Measurements from ENCODE around the gene TCAP.
"Not testable (repeated sequence)": the region's sequence is repeated elsewhere in the genome, so short reads cannot be mapped to it uniquely, and the experiment has no call there.

Gene TCAP

DNA sequence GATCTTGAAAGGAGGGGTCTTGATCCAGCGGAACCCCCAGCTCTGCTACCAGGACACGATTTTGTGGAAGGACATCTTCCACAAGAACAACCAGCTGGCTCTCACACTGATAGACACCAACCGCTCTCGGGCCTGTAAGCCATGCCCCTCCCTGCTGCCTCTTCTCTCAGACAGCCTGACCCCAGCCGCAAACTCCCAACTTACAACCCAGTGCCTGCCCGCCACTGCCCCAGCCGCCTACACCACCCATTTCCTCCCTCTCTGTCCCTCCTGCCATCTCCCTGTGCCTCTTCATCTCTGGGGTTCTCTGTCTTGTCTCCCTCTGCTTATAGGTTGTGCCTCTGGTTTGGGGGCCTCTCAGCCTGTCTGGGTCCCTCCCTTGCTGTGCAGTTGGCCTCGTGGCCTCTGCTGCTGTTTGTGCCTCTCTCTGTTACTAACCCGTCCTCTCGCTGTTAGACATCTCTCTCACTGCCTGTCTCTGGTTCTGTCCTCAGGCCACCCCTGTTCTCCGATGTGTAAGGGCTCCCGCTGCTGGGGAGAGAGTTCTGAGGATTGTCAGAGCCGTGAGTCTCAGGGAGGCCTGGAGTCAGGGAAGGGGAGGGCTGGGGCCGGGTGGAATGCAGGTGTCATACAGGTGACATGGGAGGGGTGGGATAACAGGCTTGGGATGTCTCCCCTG lies 44.3 kb downstream of the TCAP start:
- no peak for ATAC-seq
- no peak overlapping the region for H3K4me3 Mint-ChIP-seq
- no peaks in the 10 kb centered on the region for H3K36me3 Mint-ChIP-seq
- H3K27ac Mint-ChIP-seq: peak overlapping the region; percentile 6
- H3K4me1 Mint-ChIP-seq: peaks cover 25% of the 10 kb centered on the region
- H3K27me3 Mint-ChIP-seq: no peaks in the 10 kb centered on the region
- no peaks in the 10 kb centered on the region for H3K9me3 Mint-ChIP-seq

DNA sequence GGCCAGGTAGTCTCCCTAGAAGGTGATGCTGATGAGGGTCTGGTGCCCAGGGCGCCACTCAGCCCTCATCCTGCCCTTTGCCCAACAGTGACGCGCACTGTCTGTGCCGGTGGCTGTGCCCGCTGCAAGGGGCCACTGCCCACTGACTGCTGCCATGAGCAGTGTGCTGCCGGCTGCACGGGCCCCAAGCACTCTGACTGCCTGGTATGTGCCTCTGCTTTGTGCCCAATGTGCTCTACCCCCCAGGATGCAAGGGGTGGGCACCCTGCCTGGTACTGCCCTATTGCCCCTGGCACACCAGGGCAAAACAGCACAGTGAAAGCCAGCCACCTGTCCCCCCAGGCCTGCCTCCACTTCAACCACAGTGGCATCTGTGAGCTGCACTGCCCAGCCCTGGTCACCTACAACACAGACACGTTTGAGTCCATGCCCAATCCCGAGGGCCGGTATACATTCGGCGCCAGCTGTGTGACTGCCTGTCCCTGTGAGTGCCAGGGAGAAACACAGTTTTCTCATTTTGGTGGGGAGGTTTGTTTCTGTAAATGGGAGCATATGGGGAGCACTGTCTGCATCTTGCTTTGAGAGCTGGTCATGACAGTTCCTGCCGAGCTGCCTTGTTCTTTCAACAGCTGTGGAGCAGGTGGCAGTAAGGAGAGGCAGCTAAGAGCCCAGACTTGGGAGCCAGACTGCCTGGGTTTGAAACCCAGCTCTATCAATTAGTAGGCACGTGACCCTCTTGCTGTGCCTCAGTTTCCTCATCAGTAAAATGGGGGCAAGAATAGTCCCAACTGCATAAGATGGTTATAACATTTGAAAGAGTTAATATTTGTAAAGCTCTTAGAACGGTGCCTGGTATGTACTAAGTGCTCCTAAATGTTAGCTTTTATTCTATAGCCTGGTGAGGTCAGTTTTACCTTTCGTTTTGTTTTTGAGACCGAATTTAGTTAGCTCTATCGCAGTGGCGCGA lies 45.1 kb downstream of the TCAP start:
- Mint-ChIP-seq H3K4me1 (peaks cover 21% of the 10 kb centered on the region), H3K4me3 (no peak overlapping the region), H3K9me3 (no peaks in the 10 kb centered on the region), H3K27me3 (no peaks in the 10 kb centered on the region), H3K27ac (peak overlapping the region; percentile 6), H3K36me3 (no peaks in the 10 kb centered on the region)
- ATAC-seq: no peak

DNA sequence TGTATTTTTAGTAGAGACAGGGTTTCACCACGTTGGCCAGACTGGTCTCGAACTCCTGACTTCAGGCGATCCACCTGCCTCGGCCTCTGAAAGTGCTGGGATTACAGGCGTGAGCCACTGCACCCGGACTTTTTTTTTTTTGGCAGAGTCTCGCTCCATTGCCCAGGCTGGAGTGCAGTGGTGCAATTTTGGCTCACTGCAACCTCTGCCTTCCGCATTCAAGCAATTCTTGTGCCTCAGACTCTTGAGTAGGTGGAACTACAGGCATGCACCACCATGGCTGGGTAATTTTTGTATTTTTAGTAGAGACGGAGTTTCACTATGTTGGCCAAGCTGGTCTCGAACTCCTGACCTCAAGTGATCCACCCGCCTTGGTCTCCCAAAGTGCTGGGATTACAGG lies 45.9 kb downstream of the TCAP start:
- not testable (repeated sequence) for H3K27ac Mint-ChIP-seq, ATAC-seq, H3K27me3 Mint-ChIP-seq, H3K36me3 Mint-ChIP-seq, H3K4me3 Mint-ChIP-seq, H3K9me3 Mint-ChIP-seq
- H3K4me1 Mint-ChIP-seq: peaks cover 21% of the 10 kb centered on the region

DNA sequence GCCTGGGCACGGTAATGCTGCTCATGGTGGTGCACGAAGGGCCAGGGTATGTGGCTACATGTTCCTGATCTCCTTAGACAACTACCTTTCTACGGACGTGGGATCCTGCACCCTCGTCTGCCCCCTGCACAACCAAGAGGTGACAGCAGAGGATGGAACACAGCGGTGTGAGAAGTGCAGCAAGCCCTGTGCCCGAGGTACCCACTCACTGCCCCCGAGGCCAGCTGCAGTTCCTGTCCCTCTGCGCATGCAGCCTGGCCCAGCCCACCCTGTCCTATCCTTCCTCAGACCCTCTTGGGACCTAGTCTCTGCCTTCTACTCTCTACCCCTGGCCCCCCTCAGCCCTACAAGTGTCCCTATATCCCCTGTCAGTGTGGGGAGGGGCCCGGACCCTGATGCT lies 46.7 kb downstream of the TCAP start:
- Mint-ChIP-seq H3K27ac (no peak overlapping the region), H3K36me3 (no peaks in the 10 kb centered on the region), H3K4me1 (peaks cover 17% of the 10 kb centered on the region), H3K4me3 (no peak overlapping the region), H3K9me3 (no peaks in the 10 kb centered on the region), H3K27me3 (no peaks in the 10 kb centered on the region)
- no peak for ATAC-seq

DNA sequence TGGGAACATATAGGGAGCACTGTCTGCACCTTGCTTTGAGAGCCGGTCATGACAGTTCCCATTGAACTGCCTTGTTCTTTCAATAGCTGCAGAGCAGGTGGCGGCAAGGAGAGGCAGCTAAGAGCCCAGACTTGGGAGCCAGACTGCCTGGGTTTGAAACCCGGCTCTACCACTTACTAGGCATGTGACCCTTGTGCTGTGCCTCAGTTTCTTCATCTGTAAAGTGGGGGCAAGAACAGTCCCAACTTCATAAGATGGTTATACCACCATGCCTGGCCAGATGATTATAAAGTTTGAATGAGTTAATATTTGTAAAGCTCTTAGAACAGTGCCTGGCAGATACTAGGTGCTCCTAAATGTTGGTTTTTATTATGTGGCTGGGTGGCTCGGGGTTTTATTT lies 49.1 kb downstream of the TCAP start:
- Mint-ChIP-seq H3K4me1 (peaks cover 6% of the 10 kb centered on the region), H3K9me3 (no peaks in the 10 kb centered on the region), H3K4me3 (no peak overlapping the region), H3K36me3 (no peaks in the 10 kb centered on the region), H3K27ac (no peak overlapping the region), H3K27me3 (no peaks in the 10 kb centered on the region)
- no peak for ATAC-seq

DNA sequence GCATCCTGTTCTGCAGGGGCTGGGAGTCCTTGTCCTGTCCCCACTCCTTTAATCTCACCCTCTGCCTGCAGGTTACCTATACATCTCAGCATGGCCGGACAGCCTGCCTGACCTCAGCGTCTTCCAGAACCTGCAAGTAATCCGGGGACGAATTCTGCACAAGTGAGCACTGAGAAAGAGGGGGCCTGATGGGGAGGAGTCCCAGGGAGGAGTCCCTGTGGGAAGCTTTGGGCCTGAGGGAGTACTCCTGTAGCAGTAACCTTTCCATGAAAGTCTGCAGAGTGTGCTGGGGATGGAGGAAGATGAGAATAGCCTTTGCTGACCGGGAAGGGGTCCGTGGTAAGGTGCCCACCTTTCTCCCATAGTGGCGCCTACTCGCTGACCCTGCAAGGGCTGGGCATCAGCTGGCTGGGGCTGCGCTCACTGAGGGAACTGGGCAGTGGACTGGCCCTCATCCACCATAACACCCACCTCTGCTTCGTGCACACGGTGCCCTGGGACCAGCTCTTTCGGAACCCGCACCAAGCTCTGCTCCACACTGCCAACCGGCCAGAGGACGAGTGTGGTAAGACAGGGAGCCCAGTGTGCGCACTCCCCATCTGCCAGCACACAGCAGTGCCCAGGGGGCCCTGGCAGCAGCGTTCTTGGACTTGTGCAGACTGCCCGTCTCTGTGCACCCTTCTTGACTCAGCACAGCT lies 50.4 kb downstream of the TCAP start:
- H3K9me3 Mint-ChIP-seq: no peaks in the 10 kb centered on the region
- H3K4me3 Mint-ChIP-seq: no peak overlapping the region
- no peak overlapping the region for H3K27ac Mint-ChIP-seq
- no peaks in the 10 kb centered on the region for H3K27me3 Mint-ChIP-seq
- H3K4me1 Mint-ChIP-seq: peaks cover 6% of the 10 kb centered on the region
- no peak for ATAC-seq
- H3K36me3 Mint-ChIP-seq: no peaks in the 10 kb centered on the region
